ENCODE data around the gene TRIP12.

TRIP12 gene

DNA sequence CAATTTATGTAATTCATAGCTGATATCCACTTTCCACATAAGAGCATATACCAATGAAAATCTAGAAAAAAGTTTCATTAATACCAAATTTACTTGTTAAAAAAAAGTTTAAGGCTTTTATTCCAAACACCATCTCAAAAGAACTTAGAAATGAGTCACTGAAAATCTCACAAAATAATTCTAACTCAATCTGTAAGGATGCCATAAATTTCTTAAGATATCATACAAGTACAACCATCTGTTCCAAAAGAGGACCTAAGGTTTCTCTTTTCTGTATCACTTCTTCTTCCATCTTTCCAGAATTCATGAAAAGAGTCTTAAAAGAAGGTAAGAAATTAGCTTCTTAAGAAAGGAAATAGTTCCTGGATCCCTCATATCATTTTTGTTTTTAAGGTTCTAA, 60.4 kb downstream of the TRIP12 start:
- H3K4me3 ChIP-seq (ENCODE audit: low read depth, low read length): no peak overlapping the region
- TF ChIP-seq, protein P1, sequence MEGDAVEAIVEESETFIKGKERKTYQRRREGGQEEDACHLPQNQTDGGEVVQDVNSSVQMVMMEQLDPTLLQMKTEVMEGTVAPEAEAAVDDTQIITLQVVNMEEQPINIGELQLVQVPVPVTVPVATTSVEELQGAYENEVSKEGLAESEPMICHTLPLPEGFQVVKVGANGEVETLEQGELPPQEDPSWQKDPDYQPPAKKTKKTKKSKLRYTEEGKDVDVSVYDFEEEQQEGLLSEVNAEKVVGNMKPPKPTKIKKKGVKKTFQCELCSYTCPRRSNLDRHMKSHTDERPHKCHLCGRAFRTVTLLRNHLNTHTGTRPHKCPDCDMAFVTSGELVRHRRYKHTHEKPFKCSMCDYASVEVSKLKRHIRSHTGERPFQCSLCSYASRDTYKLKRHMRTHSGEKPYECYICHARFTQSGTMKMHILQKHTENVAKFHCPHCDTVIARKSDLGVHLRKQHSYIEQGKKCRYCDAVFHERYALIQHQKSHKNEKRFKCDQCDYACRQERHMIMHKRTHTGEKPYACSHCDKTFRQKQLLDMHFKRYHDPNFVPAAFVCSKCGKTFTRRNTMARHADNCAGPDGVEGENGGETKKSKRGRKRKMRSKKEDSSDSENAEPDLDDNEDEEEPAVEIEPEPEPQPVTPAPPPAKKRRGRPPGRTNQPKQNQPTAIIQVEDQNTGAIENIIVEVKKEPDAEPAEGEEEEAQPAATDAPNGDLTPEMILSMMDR (IDR thresholded peaks at IDR 0.05; ENCODE audit: low read depth, low read length, missing control alignments): no peak
- DNase-seq (ENCODE audit: low read depth): no peak

DNA sequence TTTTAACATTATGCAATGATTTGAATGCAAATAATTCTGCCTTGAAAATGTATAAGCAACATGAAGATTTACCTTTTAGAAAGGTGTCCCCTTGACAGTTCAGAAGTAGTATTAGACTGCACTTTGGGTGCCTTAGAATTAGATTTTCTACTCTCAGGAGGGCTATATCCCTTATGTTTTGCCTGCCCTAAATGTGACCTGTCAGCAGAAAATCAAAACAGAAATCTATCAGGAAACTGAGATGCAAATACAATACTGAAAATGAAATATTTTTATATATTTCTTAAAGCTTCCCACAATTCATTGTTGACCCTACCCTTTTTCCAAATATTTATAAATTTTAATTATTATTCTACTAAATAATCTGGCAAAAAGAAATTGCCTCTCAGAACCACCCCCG, 61.5 kb downstream of the TRIP12 start:
- H3K4me3 ChIP-seq (ENCODE audit: low read depth, low read length): no peak overlapping the region
- TF ChIP-seq, protein P1 (IDR thresholded peaks at IDR 0.05; ENCODE audit: low read depth, low read length, missing control alignments): no peak

DNA sequence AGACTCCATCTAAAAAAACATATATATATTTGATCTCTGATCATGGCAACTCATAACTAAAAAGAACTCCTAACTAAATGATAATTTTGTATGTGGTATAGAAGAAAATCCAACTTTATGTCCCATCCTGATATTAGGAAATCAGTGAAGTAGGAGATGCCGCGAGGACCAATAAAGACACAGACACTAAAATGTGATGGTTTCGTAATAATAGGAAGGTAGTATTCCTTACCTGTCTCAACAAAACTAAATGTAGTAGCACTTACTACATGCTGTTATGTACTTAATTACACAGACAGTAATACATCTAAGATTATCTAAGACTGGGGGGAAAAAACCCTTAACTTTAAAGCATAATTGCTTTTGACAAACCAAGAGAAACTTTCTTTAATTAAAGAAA, 63.5 kb downstream of the TRIP12 start:
- H3K4me3 ChIP-seq (ENCODE audit: low read depth, low read length): no peak overlapping the region
- TF ChIP-seq, protein P1 (IDR thresholded peaks at IDR 0.05; ENCODE audit: low read depth, low read length, missing control alignments): no peak
- DNase-seq (ENCODE audit: low read depth): no peak

More for the DNA sequence above, 61.5 kb downstream of the TRIP12 start:
- no peak for DNase-seq (ENCODE audit: low read depth)

DNA sequence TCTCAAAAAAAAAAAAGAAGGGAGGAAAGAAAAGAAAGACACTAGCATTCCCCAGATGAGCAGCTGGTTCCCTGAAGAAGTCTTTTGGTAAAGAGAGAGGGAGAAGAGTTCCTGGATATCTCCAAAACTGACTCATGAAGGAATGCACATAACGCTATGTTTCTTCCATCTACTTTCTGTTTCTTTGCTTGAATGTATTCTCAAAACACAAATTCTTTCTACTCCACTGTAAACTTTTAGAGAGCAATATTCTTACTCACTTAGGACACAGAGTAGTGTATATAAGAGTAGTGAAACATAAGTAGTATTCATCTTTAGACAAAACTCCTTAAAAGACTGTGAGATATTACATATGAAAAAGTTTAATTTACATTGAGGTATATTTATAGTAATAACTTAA, 64.2 kb downstream of the TRIP12 start:
- H3K4me3 ChIP-seq (ENCODE audit: low read depth, low read length): no peak overlapping the region
- TF ChIP-seq, protein P1 (IDR thresholded peaks at IDR 0.05; ENCODE audit: low read depth, low read length, missing control alignments): no peak
- no peak for DNase-seq (ENCODE audit: low read depth)

DNA sequence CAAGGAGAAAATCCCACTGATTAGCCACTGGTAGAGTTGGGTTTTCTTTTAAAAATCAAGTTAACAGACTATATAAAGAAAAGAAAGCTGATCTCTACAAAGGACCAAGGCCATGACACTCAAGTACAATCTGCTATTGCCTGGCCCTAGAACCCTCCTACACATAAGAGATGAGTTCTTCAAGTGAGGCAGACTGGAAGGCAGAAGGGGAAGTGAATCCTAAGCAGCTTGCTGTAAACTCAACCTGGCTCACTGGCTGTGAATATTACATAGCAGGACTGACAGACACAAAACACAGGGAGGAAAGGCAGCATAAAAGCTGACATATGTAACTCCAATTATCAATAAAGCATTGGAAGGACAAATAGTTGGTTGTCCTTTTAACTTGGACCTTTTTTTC, 65.4 kb downstream of the TRIP12 start:
- TF ChIP-seq, protein P1 (IDR thresholded peaks at IDR 0.05; ENCODE audit: low read depth, low read length, missing control alignments): no peak
- H3K4me3 ChIP-seq (ENCODE audit: low read depth, low read length): no peak overlapping the region
- peak; percentile 59 for DNase-seq (ENCODE audit: low read depth)

DNA sequence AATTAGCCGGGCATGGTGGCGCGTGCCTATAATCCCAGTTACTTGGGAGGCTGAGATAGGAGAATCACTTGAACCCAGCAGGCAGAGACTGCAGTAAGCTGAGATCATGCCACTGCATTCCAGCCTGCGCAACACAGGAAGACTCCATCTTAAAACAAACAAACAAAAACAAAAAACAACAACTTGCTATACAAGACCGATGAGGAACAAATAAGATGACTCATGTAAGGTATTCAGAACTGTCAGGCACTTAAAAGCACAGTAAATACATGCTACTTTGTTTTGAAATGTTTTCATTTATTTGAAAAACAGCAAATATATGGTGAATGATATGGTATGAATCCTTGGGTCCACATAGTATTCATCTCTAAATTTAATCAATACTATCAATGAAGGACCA, 66.7 kb downstream of the TRIP12 start:
- no peak overlapping the region for H3K4me3 ChIP-seq (ENCODE audit: low read depth, low read length)
- no peak for DNase-seq (ENCODE audit: low read depth)
- TF ChIP-seq, protein P1 (IDR thresholded peaks at IDR 0.05; ENCODE audit: low read depth, low read length, missing control alignments): no peak

DNA sequence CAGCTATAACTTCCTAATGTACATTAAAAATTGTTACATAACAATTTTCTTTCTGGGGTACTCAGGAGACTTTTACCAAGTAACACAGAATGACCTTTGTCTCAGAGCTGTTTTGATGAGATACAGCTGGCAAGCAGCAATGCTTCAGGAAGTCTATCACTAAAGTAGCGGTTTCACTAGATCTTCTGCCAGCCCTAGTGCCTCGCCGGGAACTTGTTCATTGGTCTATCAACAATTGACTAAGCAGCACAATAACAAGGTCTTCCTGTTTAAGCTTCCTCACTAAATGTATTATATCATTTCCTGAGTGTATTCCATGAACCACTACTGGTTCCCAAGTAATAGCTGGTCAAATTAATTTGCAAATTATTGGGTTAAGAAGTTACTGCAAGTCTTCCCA, 69.2 kb downstream of the TRIP12 start:
- TF ChIP-seq, protein P1 (IDR thresholded peaks at IDR 0.05; ENCODE audit: low read depth, low read length, missing control alignments): no peak
- no peak overlapping the region for H3K4me3 ChIP-seq (ENCODE audit: low read depth, low read length)
- peak; percentile 48 for DNase-seq (ENCODE audit: low read depth)
